SU-DHL-6 (cell line): ENCODE data around the gene YKT6.

Experiments used
- CTCF ChIP-seq: fragments of 200-600 bp; sonication (generic); IDR thresholded peaks from one replicate; pipeline ENCODE4 v1.5.1; 2017; ENCODE audit warnings: antibody characterized with exemption, mild to moderate bottlenecking, low read length, moderate library complexity; ENCODE audit not compliant: insufficient read depth, poor library complexity, severe bottlenecking
- EZH2phosphoT487 ChIP-seq: fragments of 200-600 bp; sonication (generic), shearing (Covaris generic); conservative IDR thresholded peaks from 2 replicates; pipeline ENCODE4 v1.6.1; 2018; ENCODE audit warnings: mild to moderate bottlenecking, antibody characterized with exemption, low read length, moderate library complexity, mixed read lengths

- TF ChIP-seq CTCF (no peak), EZH2phosphoT487 (no peak)
These were observed 14.0 kb upstream of the YKT6 start for GRCh38 chr7:44186736-44187135.
